GM12878 (cell line): ENCODE measurements around the gene USH1C. TPM values are rescaled to one million over a fixed set of nuclear protein-coding genes. Genes with fewer than 3 reads are reported as not detected.

ENCODE experiments used
- ATAC-seq: fragments of 200-7000 bp; cut with Tn5 transposase; 3 replicates; pipeline ENCODE4 v1.9.1; 2020; ENCODE audit warnings: mild to moderate bottlenecking, moderate library complexity
- BruUV-seq: library from RNA; stranded (reverse); fragments of 400-500 nt; replicated peaks from 2 replicates; lab custom pipeline; 2021; lab: Mats Ljungman, UMichigan
- CTCF ChIA-PET: fragments of 300-600 bp; sonication (Branson Sonifier 250); formaldehyde crosslinking; extraction: SDS; loops from one replicate; lab custom pipeline; 2021; ENCODE audit warnings: inconsistent platforms; lab: Yijun Ruan, JAX
- POLR2A ChIA-PET: fragments of 350-600 bp; formaldehyde crosslinking; extraction: SDS; loops from one replicate; lab custom pipeline; 2021; ENCODE audit warnings: inconsistent platforms; lab: Charles Lee
- RAD21 ChIA-PET: fragments of 300-600 bp; sonication (Branson Sonifier 250); formaldehyde crosslinking; loops from one replicate; lab custom pipeline; 2023; ENCODE audit warnings: antibody characterized with exemption; ENCODE audit not compliant: unreplicated experiment; lab: Charles Lee
- SMC1A ChIA-PET: fragments of 300-600 bp; sonication (Branson Sonifier 250); formaldehyde crosslinking; loops from one replicate; lab custom pipeline; 2023; ENCODE audit not compliant: unreplicated experiment, uncharacterized antibody; lab: Charles Lee
- DNase-seq: peaks from one replicate; pipeline ENCODE4 v3.0.0-alpha.2; 2011; ENCODE audit warnings: low read depth, low spot score
- FAIRE-seq: peaks from 3 replicates; lab custom pipeline; 2011; peaks lifted over from hg19 to GRCh38; lab: Jason Lieb, UNC
- H2AFZ ChIP-seq: 2 replicates; pipeline ENCODE4 v1.6.0; 2011; ENCODE audit warnings: low read depth, low read length, control low read depth; ENCODE audit not compliant: control insufficient read depth
- H3K27ac ChIP-seq: 2 replicates; pipeline ENCODE4 v1.5.1; 2011; ENCODE audit warnings: control low read depth; ENCODE audit not compliant: control insufficient read depth, insufficient read depth
- H3K27me3 ChIP-seq, 2 experiments: replicated peaks in 1 of 2; 2 replicates each; pipeline versions ENCODE4 v1.6.0 to v1.6.1; 2011; ENCODE audit warnings: low read length in 1 of 2; ENCODE audit not compliant: control insufficient read depth in 2 of 2, insufficient read depth in 2 of 2
- H3K36me3 ChIP-seq, 2 experiments: 2 replicates each; pipeline ENCODE4 v1.5.1; 2011; ENCODE audit warnings: low read length in 1 of 2; ENCODE audit not compliant: control insufficient read depth in 2 of 2, insufficient read depth in 2 of 2
- H3K4me1 ChIP-seq: 2 replicates; pipeline ENCODE4 v1.6.1; 2011; ENCODE audit warnings: mild to moderate bottlenecking, low read length, moderate library complexity, mixed read lengths; ENCODE audit not compliant: control insufficient read depth, insufficient read depth
- H3K4me2 ChIP-seq: 2 replicates; pipeline ENCODE4 v1.6.0; 2011; ENCODE audit warnings: control low read depth; ENCODE audit not compliant: control insufficient read depth, insufficient read depth
- H3K4me3 ChIP-seq: fragments of 200-600 bp; sonication (generic); 2 replicates; pipeline ENCODE4 v1.5.1; 2016
- H3K79me2 ChIP-seq: 2 replicates; pipeline ENCODE4 v1.6.0; 2011; ENCODE audit warnings: low read length; ENCODE audit not compliant: control insufficient read depth, insufficient read depth
- H3K9ac ChIP-seq: 2 replicates; pipeline ENCODE4 v1.8.0; 2011; ENCODE audit warnings: low read length, control low read depth, mixed read lengths; ENCODE audit not compliant: control insufficient read depth, insufficient read depth
- H3K9me3 ChIP-seq: replicated peaks from 3 replicates; pipeline ENCODE4 v1.5.1; 2011; ENCODE audit warnings: mild to moderate bottlenecking, low read length; ENCODE audit not compliant: control insufficient read depth, insufficient read depth
- H4K20me1 ChIP-seq: 2 replicates; pipeline ENCODE4 v1.6.0; 2011; ENCODE audit not compliant: control insufficient read depth, insufficient read depth
- CBX5 ChIP-seq: sonication (generic); IDR thresholded peaks from 2 replicates; pipeline ENCODE4 v1.6.1; 2016; ENCODE audit warnings: low read depth, moderate library complexity, mild to moderate bottlenecking, inconsistent platforms
- CREM ChIP-seq: IDR thresholded peaks from 2 replicates; pipeline ENCODE4 v1.6.1; 2014; ENCODE audit warnings: antibody characterized with exemption, low read depth
- ELK1 ChIP-seq: IDR thresholded peaks from 2 replicates; pipeline ENCODE4 v1.6.1; 2012; ENCODE audit warnings: low read depth, low read length, improper control_type of control experiment
- GABPA ChIP-seq: IDR thresholded peaks from 2 replicates; pipeline ENCODE4 v1.6.1; 2014; ENCODE audit warnings: antibody characterized with exemption, low read depth, mild to moderate bottlenecking, inconsistent platforms
- HCFC1 ChIP-seq: fragments of 150-350 bp; IDR thresholded peaks from 2 replicates; pipeline ENCODE4 v1.6.1; 2014; ENCODE audit warnings: low read length
- HDAC6 ChIP-seq: fragments of 200-600 bp; sonication (generic); IDR thresholded peaks from one replicate; pipeline ENCODE4 v1.8.0; 2017; ENCODE audit warnings: antibody characterized with exemption; ENCODE audit not compliant: unreplicated experiment
- IKZF2 ChIP-seq, 2 experiments: fragments of 450-650 bp; IDR thresholded peaks; 2 replicates each; pipeline ENCODE4 v1.6.1; 2017; ENCODE audit warnings: mild to moderate bottlenecking in 2 of 2, moderate library complexity in 2 of 2
- LARP7 ChIP-seq: fragments of 450-650 bp; IDR thresholded peaks from 2 replicates; pipeline ENCODE4 v1.6.1; 2017; ENCODE audit warnings: mild to moderate bottlenecking
- RAD51 ChIP-seq: fragments of 450-650 bp; IDR thresholded peaks from 2 replicates; pipeline ENCODE4 v1.6.1; 2016; ENCODE audit warnings: moderate library complexity, mild to moderate bottlenecking, inconsistent platforms
- RELB ChIP-seq: fragments of 450-650 bp; IDR thresholded peaks from 2 replicates; pipeline ENCODE4 v1.6.1; 2017; ENCODE audit warnings: low read depth, mild to moderate bottlenecking, moderate library complexity
- SMAD5 ChIP-seq: IDR thresholded peaks from 2 replicates; pipeline ENCODE4 v1.6.1; 2016; ENCODE audit warnings: antibody characterized with exemption, low read depth
- SREBF1 ChIP-seq: IDR thresholded peaks from 2 replicates; pipeline ENCODE4 v1.6.1; 2012; ENCODE audit warnings: mild to moderate bottlenecking, low read length
- SREBF2 ChIP-seq: IDR thresholded peaks from 2 replicates; pipeline ENCODE4 v1.6.1; 2012; ENCODE audit warnings: mild to moderate bottlenecking, low read length
- SRF ChIP-seq, 2 experiments: IDR thresholded peaks; 2 replicates each; pipeline ENCODE4 v1.6.1; 2011; ENCODE audit warnings: low read depth in 2 of 2, low read length in 2 of 2, mild to moderate bottlenecking in 1 of 2, moderate library complexity in 1 of 2
- ZZZ3 ChIP-seq: IDR thresholded peaks from 2 replicates; pipeline ENCODE4 v1.6.1; 2011; ENCODE audit warnings: low read depth; ENCODE audit not compliant: control insufficient read depth, insufficient read length
- WGBS: methylation state at CpG from one replicate; pipeline ENCODE4 v1.1.6; 2016; ENCODE audit warnings: low lambda C conversion rate; ENCODE audit not compliant: insufficient replicate concordance, insufficient coverage; ENCODE audit errors: missing lambda C conversion rate; 5-methylcytosine and 5-hydroxymethylcytosine counted together
- in situ Hi-C: fragments of 300-500 bp; cut with MboI; formaldehyde crosslinking; loops from 9 replicates; pipeline ENCODE4 v1.14.3; 2018; ENCODE audit warnings: mixed read lengths
- intact Hi-C: fragments of 100-400 bp; cut with micrococcal nuclease; formaldehyde crosslinking; loops from one replicate; pipeline ENCODE4 v1.14.2; 2022; ENCODE audit not compliant: unreplicated experiment
- polyA plus RNA-seq, 11 experiments: library from polyadenylated mRNA; depleted of rRNA in 4 of 11; unstranded in 6 of 11; stranded (reverse) in 5 of 11; fragments of >200 nt; fragmentation: Nextera tagmentation in 4 of 11; fragmentation: Illumina TruSeq in 1 of 11; extraction: Ambion mirVana in 4 of 11; extraction: Trizol in 1 of 11; gene quantifications; 1 replicate in 1 of 11; 2 replicates in 10 of 11; pipeline versions ENCODE4 v1.2.1 to v1.2.3, GENCODE V29; 2011 to 2016; ENCODE audit warnings: inconsistent platforms in 2 of 11, missing spikeins in 2 of 11, low read depth in 1 of 11
- total RNA-seq, 4 experiments: library from RNA; depleted of rRNA in 3 of 4; stranded (reverse); fragments of >200 nt in 3 of 4; fragmentation: Illumina TruSeq in 1 of 4; extraction: Trizol in 1 of 4; gene quantifications; 2 replicates each; pipeline versions ENCODE4 v1.2.1 to v1.2.3, GENCODE V29; 2013 to 2021
- TF ChIP-seq, protein P1 (sequence below): fragments of 450-650 bp; formaldehyde crosslinking; IDR thresholded peaks from 2 replicates; pipeline ENCODE4 v1.4.0; 2022; ENCODE audit warnings: mild to moderate bottlenecking, moderate library complexity

The USH1C gene
- total and polyA plus RNA-seq, 10 of the 15 experiments (the other 5 are each of a cell fraction or from before 2014, with no cell fraction given): not detected

GRCh38 chr11:17578958-17579357 lies 34.7 kb upstream of the USH1C start:
- H3K4me3 ChIP-seq: no peak overlapping the region
- no peak overlapping the region for H3K9ac ChIP-seq
- TF ChIP-seq RELB (no peak), LARP7 (no peak), GABPA (no peak), CBX5 (no peak), SREBF1 (no peak), IKZF2 (IDR thresholded peaks at IDR 0.05) (no peak), SMAD5 (no peak), SRF (IDR thresholded peaks at IDR 0.05; ENCODE audit: low read depth in 2 of 2, low read length in 2 of 2) (no peak), ELK1 (no peak), ZZZ3 (no peak), SREBF2 (no peak), HCFC1 (no peak), RAD51 (no peak), CREM (no peak), HDAC6 (no peak)
- TF ChIP-seq, protein P1, sequence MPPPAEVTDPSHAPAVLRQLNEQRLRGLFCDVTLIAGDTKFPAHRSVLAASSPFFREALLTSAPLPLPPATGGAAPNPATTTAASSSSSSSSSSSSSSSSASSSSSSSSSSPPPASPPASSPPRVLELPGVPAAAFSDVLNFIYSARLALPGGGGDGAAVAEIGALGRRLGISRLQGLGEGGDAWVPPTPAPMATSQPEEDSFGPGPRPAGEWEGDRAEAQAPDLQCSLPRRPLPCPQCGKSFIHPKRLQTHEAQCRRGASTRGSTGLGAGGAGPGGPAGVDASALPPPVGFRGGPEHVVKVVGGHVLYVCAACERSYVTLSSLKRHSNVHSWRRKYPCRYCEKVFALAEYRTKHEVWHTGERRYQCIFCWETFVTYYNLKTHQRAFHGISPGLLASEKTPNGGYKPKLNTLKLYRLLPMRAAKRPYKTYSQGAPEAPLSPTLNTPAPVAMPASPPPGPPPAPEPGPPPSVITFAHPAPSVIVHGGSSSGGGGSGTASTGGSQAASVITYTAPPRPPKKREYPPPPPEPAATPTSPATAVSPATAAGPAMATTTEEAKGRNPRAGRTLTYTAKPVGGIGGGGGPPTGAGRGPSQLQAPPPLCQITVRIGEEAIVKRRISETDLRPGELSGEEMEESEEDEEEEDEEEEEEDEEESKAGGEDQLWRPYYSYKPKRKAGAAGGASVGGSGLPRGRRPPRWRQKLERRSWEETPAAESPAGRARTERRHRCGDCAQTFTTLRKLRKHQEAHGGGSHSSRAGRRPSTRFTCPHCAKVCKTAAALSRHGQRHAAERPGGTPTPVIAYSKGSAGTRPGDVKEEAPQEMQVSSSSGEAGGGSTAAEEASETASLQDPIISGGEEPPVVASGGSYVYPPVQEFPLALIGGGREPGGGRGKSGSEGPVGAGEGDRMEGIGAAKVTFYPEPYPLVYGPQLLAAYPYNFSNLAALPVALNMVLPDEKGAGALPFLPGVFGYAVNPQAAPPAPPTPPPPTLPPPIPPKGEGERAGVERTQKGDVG (CRISPR knock-in tag): no peak
- H3K27ac ChIP-seq: no peak overlapping the region
- in situ Hi-C loops: no loop called here
- BruUV-seq: no TSS peak
- no peaks in the 10 kb centered on the region for H4K20me1 ChIP-seq
- 44% methylated on average over 8 of the region's 8 CpGs for WGBS
- peaks cover 0 to 2% of the 10 kb centered on the region in 2 experiments; a peak in 1 of 4 replicates for H3K27me3 ChIP-seq
- POLR2A ChIA-PET: no interaction called here
- RAD21 ChIA-PET: no interaction called here
- H3K36me3 ChIP-seq: no peaks in the 10 kb centered on the region
- ATAC-seq: no peak
- SMC1A ChIA-PET: no interaction called here
- no peaks in the 10 kb centered on the region for H3K9me3 ChIP-seq
- DNase-seq: no peak
- no peak overlapping the region for H3K4me2 ChIP-seq
- H3K4me1 ChIP-seq: no peaks in the 10 kb centered on the region
- CTCF ChIA-PET: no interaction called here
- FAIRE-seq: no peak
- intact Hi-C loops: no loop called here
- no peak overlapping the region for H2AFZ ChIP-seq
- H3K79me2 ChIP-seq: no peaks in the 10 kb centered on the region
